Esophagus (tissue), 2 donors: ENCODE results near the gene CAV1. TPM values are rescaled to one million over a fixed set of nuclear protein-coding genes. Genes with fewer than 3 reads are reported as not detected.

Experiments used
- H3K27ac ChIP-seq, 2 donors: one replicate each; pipeline ENCODE4 v1.5.1; 2013; ENCODE audit warnings: low read depth in 2 of 2, mild to moderate bottlenecking in 2 of 2, inconsistent platforms in 1 of 2, low read length in 1 of 2, moderate library complexity in 1 of 2
- H3K27me3 ChIP-seq, 2 donors: one replicate each; pipeline ENCODE4 v1.6.1; 2013; ENCODE audit warnings: low read length in 2 of 2, control low read depth in 1 of 2, mild to moderate bottlenecking in 1 of 2; ENCODE audit not compliant: insufficient read depth in 2 of 2, control insufficient read depth in 1 of 2
- H3K36me3 ChIP-seq, 2 donors: one replicate each; pipeline ENCODE4 v1.6.1; 2013; ENCODE audit warnings: low read length in 1 of 2; ENCODE audit not compliant: control insufficient read depth in 2 of 2, insufficient read depth in 2 of 2
- H3K4me1 ChIP-seq, 2 donors: one replicate each; pipeline ENCODE4 v1.6.1; 2013; ENCODE audit warnings: low read length in 1 of 2; ENCODE audit not compliant: control insufficient read depth in 2 of 2, insufficient read depth in 2 of 2
- H3K4me3 ChIP-seq, 2 donors: one replicate each; pipeline ENCODE4 v1.5.1; 2013; ENCODE audit warnings: low read length in 2 of 2, mild to moderate bottlenecking in 2 of 2, low read depth in 1 of 2, moderate library complexity in 1 of 2
- H3K9me3 ChIP-seq, 2 donors: one replicate each; pipeline ENCODE4 v1.6.1; 2013; ENCODE audit warnings: mild to moderate bottlenecking in 2 of 2, low read depth in 1 of 2, low read length in 1 of 2, moderate library complexity in 1 of 2; ENCODE audit not compliant: control insufficient read depth in 2 of 2, insufficient read depth in 1 of 2
- WGBS, 2 donors: extraction: QIAGEN DNeasy Blood & Tissue Kit; methylation state at CpG; one replicate each; pipeline ENCODE4 v1.1.7; 2013; 5-methylcytosine and 5-hydroxymethylcytosine counted together
- polyA plus RNA-seq, 2 donors: library from polyadenylated mRNA; stranded (reverse); fragments of 200-250 nt; gene quantifications; one replicate each; pipeline ENCODE4 v1.2.3, GENCODE V29; 2013
- donor health status: healthy with polysubstance abuse.
- donor health status: Bipolar disorder and iron deficiency.

CAV1 gene
- polyA plus RNA-seq, 2 donors = 16.3 to 57.9 TPM

DNA sequence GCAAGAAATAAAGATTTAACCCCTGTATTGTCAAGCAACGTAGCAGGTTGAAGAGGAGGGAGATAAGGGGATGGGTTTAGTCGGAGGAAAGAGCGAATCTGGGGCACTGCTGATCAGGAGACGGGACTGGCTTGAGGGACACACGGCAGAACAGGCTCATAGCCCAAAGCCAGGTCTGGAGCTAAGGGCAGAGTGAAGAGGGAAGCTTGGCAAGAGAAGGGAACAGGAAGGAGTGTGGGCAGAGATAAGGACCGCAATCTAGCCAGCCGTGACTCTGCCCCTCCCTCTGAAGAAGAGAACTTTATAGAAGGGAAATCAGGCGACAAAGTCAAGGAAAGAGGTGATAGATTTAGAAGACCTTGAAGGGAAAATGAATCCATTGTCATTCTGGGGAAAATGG lies 67.6 kb downstream of the CAV1 start:
- 40 to 68% methylated on average over 8 of the region's 8 CpGs for WGBS, 2 donors
- Histone ChIP-seq H3K9me3 (no peaks in the 10 kb centered on the region), H3K27me3 (no peaks in the 10 kb centered on the region), H3K36me3 (no peaks in the 10 kb centered on the region), H3K4me1 (no peaks in the 10 kb centered on the region), H3K27ac (no peak overlapping the region), H3K4me3 (no peak overlapping the region)

DNA sequence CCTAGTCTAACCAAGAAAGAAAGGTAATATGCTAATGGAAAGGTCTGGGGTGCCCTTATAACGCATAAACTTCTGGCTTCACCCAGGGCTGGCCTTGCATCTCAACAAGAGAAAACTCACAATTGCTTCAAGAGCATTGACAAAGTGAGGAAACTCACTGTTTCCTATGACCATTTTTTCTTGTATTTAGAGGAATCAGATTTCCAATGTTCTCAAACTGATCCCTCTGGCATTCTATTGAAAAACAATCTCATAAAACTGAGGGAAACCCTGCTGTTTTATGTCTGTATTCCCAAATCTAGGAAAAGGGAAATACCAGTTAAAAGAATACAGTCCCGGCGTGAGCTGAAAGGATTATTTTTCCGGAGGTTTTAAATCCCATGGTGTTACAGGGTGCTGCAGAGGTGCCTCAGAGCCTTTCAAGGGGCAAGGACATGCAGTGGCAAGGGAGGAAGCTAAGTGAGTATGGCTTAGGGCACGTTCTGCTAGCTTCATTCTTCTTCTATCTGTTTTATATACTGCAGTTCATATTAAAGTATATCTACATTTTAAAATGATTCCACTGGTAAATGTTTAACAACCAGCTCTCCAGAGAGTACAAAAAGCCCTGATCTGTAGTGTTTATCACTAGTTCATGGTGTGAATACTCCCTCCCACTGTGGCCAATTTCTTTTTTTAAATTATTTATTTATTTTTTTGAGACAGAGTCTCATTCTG lies 68.7 kb downstream of the CAV1 start:
- Histone ChIP-seq H3K36me3 (no peaks in the 10 kb centered on the region), H3K4me1 (no peaks in the 10 kb centered on the region), H3K4me3 (no peak overlapping the region), H3K27ac (no peak overlapping the region), H3K27me3 (no peaks in the 10 kb centered on the region), H3K9me3 (no peaks in the 10 kb centered on the region)
- 69 to 76% methylated on average over 5 of the region's 5 CpGs for WGBS, 2 donors

DNA sequence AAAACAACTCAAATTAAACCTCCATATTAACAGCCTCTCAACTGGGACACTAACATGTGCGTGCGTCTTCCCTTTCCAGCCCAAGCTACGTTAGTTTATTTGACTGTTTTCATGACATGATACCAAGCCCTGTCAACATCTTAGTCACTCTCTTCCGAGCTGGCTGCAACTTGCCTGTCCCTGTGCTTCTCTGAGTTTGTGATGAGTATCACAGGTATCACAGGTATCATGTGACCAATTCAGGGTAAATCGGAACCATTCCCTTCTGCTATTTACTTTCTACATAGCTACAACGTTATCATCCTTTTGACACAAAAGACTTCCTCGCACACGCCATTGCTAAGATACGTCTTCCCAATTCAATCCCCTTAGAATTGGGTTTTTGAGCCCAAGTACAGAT lies 70.2 kb downstream of the CAV1 start:
- 73 to 80% methylated on average over 9 of the region's 9 CpGs for WGBS, 2 donors
- Histone ChIP-seq H3K4me1 (no peaks in the 10 kb centered on the region), H3K27ac (no peak overlapping the region), H3K27me3 (no peaks in the 10 kb centered on the region), H3K9me3 (no peaks in the 10 kb centered on the region), H3K36me3 (no peaks in the 10 kb centered on the region), H3K4me3 (no peak overlapping the region)

DNA sequence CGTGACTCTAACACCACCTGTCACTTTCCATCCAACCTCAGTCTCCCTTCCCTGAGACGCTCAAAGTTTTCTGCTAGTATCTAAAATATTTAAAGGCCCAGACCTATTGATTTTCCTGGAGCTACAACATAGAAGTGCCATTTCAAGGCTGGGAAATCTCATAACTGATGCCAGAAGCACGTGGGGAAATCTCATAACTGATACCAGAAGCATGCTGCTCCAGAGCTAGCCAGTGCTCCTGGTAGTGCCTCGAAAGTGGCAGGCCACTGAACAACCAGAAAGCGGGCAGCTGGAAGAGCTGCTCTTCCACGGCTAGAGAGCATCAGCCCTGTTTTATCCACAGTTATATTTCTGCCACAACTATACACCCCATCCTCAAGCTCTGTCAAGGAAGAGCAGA lies 72.5 kb downstream of the CAV1 start:
- Histone ChIP-seq H3K27ac (no peak overlapping the region), H3K9me3 (no peaks in the 10 kb centered on the region), H3K27me3 (no peaks in the 10 kb centered on the region), H3K4me1 (no peaks in the 10 kb centered on the region), H3K4me3 (no peak overlapping the region), H3K36me3 (no peaks in the 10 kb centered on the region)
- WGBS, 2 donors = 74 to 87% methylated on average over 6 of the region's 6 CpGs

DNA sequence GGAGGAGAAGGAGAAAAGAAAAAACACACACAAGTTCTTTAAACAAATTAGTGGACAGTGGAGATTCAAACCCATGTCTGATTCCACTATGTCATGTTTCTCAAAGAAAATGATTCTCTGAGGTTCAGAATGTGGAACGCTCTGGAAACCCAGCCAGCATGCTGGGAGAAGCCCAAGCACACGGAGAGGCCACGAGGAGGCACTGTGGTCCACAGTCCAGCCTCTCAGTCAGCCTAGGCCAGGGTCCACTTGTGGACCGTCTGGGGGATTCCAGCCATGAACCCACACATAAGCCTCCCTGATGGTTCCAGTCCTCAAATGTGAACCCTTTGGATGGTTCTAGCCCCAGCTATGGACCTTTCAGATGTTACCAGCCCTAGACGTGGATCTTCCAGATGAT lies 73.4 kb downstream of the CAV1 start:
- no peak overlapping the region for H3K4me3 ChIP-seq
- no peaks in the 10 kb centered on the region for H3K9me3 ChIP-seq
- no peaks in the 10 kb centered on the region for H3K27me3 ChIP-seq
- no peaks in the 10 kb centered on the region for H3K4me1 ChIP-seq
- no peak overlapping the region for H3K27ac ChIP-seq
- WGBS, 2 donors = 90 to 95% methylated on average over 5 of the region's 5 CpGs
- H3K36me3 ChIP-seq = no peaks in the 10 kb centered on the region

DNA sequence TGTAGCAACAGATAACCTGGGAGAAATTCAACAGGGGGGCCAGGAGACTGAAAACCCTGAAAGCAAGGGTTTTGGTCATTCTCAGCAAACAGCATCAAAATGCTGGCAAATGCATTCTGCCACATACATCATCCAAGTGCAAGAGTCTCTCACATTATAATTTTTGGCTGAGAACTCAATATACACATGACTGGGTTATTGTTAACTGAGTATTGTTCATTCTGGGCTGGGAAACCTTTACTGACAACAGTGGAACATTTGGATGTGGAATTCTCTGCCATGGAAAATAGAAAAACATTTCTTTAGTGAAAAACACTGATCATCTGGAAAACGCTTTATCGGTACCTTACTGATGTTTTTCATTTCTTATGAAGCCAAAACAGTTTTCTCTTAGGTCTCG lies 74.0 kb downstream of the CAV1 start:
- Histone ChIP-seq H3K4me1 (no peaks in the 10 kb centered on the region), H3K27me3 (no peaks in the 10 kb centered on the region), H3K27ac (no peak overlapping the region), H3K9me3 (no peaks in the 10 kb centered on the region), H3K36me3 (no peaks in the 10 kb centered on the region), H3K4me3 (no peak overlapping the region)
- WGBS, 2 donors = 84 to 89% methylated on average over 3 of the region's 3 CpGs

DNA sequence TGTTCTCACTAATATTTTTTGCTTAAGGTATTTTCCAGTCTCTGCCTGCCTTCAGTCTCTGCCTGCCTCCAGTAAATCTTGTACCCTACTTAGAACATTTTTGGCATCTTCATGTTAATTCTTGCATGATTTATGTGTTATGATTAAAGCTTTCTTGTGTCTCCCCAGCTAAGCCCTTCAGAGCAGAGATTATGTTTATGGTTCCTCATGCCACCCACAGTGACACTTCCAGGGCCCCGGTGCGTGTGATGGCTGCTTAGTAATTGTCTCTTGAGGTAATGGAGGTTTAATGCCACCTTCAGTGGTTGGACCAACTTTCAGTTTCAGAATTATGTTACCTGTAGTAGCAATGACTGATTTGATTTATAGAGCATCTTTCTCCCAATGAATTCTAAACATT lies 76.6 kb downstream of the CAV1 start:
- Histone ChIP-seq H3K4me3 (no peak overlapping the region), H3K4me1 (no peaks in the 10 kb centered on the region)
- WGBS, 2 donors = 32 to 36% methylated on average over 2 of the region's 2 CpGs

DNA sequence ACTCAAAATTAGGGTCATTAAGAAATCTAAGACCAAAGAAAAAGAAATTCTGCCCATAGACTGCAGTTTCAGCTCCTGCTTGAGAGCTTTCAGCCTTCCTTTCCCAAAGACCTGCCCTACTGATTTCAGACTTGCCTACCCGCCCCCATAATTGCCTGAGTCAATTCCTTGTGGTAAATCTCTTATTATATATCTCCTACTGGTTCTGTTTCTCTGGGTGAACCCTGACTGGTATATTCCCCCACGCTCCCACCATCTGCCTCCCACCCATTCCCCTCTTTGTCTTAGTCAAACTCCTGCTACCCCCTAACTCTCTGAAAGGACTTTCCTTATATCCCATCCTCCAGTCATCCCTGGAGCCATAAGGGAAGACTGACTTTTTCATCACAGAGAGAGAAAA lies 82.5 kb downstream of the CAV1 start:
- H3K27ac ChIP-seq = no peak overlapping the region
- H3K9me3 ChIP-seq = no peaks in the 10 kb centered on the region
- H3K36me3 ChIP-seq = no peaks in the 10 kb centered on the region
- H3K4me1 ChIP-seq = no peaks in the 10 kb centered on the region
- WGBS, 2 donors = 82 to 93% methylated on average over 2 of the region's 2 CpGs
- no peaks in the 10 kb centered on the region for H3K27me3 ChIP-seq
- H3K4me3 ChIP-seq = no peak overlapping the region

More for the DNA sequence above, 76.6 kb downstream of the CAV1 start:
- no peaks in the 10 kb centered on the region for H3K27me3 ChIP-seq
- H3K36me3 ChIP-seq = no peaks in the 10 kb centered on the region
- no peak overlapping the region for H3K27ac ChIP-seq
- no peaks in the 10 kb centered on the region for H3K9me3 ChIP-seq

DNA sequence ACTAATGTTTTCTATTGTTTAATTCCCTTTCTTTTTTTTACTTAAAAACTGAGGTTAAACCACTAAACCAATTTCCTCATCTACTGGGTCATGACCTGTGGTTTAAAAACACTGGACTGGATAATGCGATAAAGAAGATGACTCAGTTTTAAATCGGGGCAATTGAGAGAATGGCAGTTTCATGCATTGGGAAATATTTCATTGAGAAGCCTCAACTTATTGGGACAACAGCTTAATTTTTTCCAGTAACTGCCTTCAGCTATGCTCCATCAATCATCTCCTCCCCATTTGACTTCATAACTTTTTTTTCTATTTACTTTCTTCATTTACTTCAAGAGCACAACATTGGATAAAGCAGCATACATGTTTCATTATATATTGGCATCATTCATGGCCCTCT lies 85.4 kb downstream of the CAV1 start:
- H3K4me1 ChIP-seq = no peaks in the 10 kb centered on the region
- no peaks in the 10 kb centered on the region for H3K9me3 ChIP-seq
- no peaks in the 10 kb centered on the region for H3K36me3 ChIP-seq
- no peak overlapping the region for H3K27ac ChIP-seq
- no peak overlapping the region for H3K4me3 ChIP-seq
- H3K27me3 ChIP-seq = no peaks in the 10 kb centered on the region
- WGBS, 2 donors = 62 to 64% methylated on average over 2 of the region's 2 CpGs

DNA sequence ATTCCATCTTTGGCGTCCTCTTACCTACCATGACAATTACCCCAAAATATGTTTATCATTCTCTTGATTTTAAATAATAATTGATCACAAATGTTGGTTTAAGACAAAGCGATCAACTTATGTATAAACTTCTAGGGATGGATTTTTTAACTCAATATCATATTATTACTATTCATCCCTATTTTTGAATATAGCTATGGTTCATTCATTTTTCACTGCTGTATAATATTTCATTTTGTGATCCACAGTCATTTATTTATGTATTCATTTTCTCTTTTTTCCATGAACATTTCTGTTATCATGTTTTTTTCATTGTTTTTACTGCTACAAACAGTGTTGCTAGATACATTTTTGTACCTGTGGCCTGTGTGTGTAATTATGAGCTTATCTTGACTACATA lies 85.9 kb downstream of the CAV1 start:
- no peaks in the 10 kb centered on the region for H3K4me1 ChIP-seq
- no peak overlapping the region for H3K27ac ChIP-seq
- H3K27me3 ChIP-seq = no peaks in the 10 kb centered on the region
- WGBS, 2 donors = 92 to 96% methylated on average over 2 of the region's 2 CpGs
- no peaks in the 10 kb centered on the region for H3K9me3 ChIP-seq
- H3K36me3 ChIP-seq = no peaks in the 10 kb centered on the region
- no peak overlapping the region for H3K4me3 ChIP-seq
